HEK293T (cell line): Measurements from ENCODE around the gene CXCL16.
"Not testable (repeated sequence)": the region's sequence is repeated elsewhere in the genome, so short reads cannot be mapped to it uniquely, and the experiment has no call there.

Source experiments
- CTCF ChIA-PET: fragments of 350-600 bp; formaldehyde crosslinking; extraction: SDS; loops from one replicate; lab custom pipeline; 2021; ENCODE audit warnings: antibody characterized with exemption, inconsistent platforms; lab: Yijun Ruan, JAX
- POLR2A ChIA-PET: fragments of 350-600 bp; formaldehyde crosslinking; extraction: SDS; loops from one replicate; lab custom pipeline; 2020; ENCODE audit warnings: antibody characterized with exemption, inconsistent platforms; lab: Yijun Ruan, JAX
- DNase-seq: peaks from one replicate; pipeline ENCODE4 v3.0.0; 2012; ENCODE audit warnings: mixed read lengths; ENCODE audit errors: extremely low spot score
- ARNT ChIP-seq: fragments of 450-650 bp; IDR thresholded peaks from 2 replicates; pipeline ENCODE4 v1.6.1; 2017; ENCODE audit warnings: mild to moderate bottlenecking
- BHLHE40 ChIP-seq: fragments of 450-650 bp; IDR thresholded peaks from 2 replicates; pipeline ENCODE4 v1.6.1; 2016; ENCODE audit warnings: mild to moderate bottlenecking, moderate library complexity, borderline replicate concordance
- CTBP1 ChIP-seq: fragments of 450-650 bp; IDR thresholded peaks from 2 replicates; pipeline ENCODE4 v1.6.1; 2016; ENCODE audit warnings: borderline replicate concordance
- ELF4 ChIP-seq: fragments of 450-650 bp; IDR thresholded peaks from 2 replicates; pipeline ENCODE4 v1.6.1; 2017; ENCODE audit warnings: antibody characterized with exemption
- FOXA1 ChIP-seq: fragments of 450-650 bp; IDR thresholded peaks from 2 replicates; pipeline ENCODE4 v1.6.1; 2016; ENCODE audit warnings: mild to moderate bottlenecking
- FOXK2 ChIP-seq: fragments of 450-650 bp; IDR thresholded peaks from 2 replicates; pipeline ENCODE4 v1.6.1; 2016; ENCODE audit warnings: mild to moderate bottlenecking
- FOXM1 ChIP-seq: fragments of 450-650 bp; IDR thresholded peaks from 2 replicates; pipeline ENCODE4 v1.6.1; 2017; ENCODE audit warnings: mild to moderate bottlenecking, borderline replicate concordance
- HDGF ChIP-seq: fragments of 450-650 bp; IDR thresholded peaks from 2 replicates; pipeline ENCODE4 v1.6.1; 2017; ENCODE audit warnings: antibody characterized with exemption, borderline replicate concordance
- L3MBTL2 ChIP-seq: fragments of 450-650 bp; conservative IDR thresholded peaks from 2 replicates; pipeline ENCODE4 v1.6.1; 2016; ENCODE audit warnings: mild to moderate bottlenecking
- LEF1 ChIP-seq: fragments of 450-650 bp; IDR thresholded peaks from 2 replicates; pipeline ENCODE4 v1.6.1; 2017; ENCODE audit warnings: mild to moderate bottlenecking, borderline replicate concordance
- NFRKB ChIP-seq: fragments of 450-650 bp; IDR thresholded peaks from 2 replicates; pipeline ENCODE4 v1.6.1; 2016; ENCODE audit warnings: mild to moderate bottlenecking, moderate library complexity
- SP1 ChIP-seq: fragments of 450-650 bp; IDR thresholded peaks from 2 replicates; pipeline ENCODE4 v1.6.1; 2017
- SUZ12 ChIP-seq: fragments of 450-650 bp; IDR thresholded peaks from 2 replicates; pipeline ENCODE4 v1.6.1; 2016; ENCODE audit warnings: mild to moderate bottlenecking
- TARDBP ChIP-seq: fragments of 450-650 bp; IDR thresholded peaks from 2 replicates; pipeline ENCODE4 v1.6.1; 2016
- ZNF384 ChIP-seq: fragments of 450-650 bp; IDR thresholded peaks from 2 replicates; pipeline ENCODE4 v1.6.1; 2016
- TF ChIP-seq, protein P1 (sequence below): fragments of 450-650 bp; IDR thresholded peaks from 2 replicates; pipeline ENCODE4 v1.6.1; 2016

CXCL16 gene

DNA sequence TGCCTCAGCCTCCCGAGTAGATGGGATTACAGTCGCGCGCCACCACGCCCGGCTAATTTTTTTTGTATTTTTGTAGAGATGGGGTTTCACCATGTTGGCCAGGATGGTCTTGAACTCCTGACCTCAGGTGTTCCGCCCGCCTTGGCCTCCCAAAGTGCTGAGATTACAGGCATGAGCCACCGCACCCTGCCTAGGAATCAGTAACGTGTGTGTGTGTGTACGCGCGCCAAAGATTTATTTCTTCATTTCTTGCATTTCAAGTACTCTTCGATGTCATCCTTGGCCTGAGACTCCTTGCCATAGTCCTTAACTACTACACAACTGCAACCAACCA, 35.2 kb downstream of the CXCL16 start:
- POLR2A ChIA-PET: interaction anchor here (0.5 to 2.0 kb wide), 7 partner anchors 26 to 235 kb away, joined by 3 to 11 read pairs (median 4); partner anchors contain the start of genes MED11, MYBBP1A, RNF167 and SLC25A11
- peak; percentile 0; the same call in 1 of the 2 replicates for TF ChIP-seq L3MBTL2
- CTCF ChIA-PET, DNase-seq: not testable (repeated sequence)

DNA sequence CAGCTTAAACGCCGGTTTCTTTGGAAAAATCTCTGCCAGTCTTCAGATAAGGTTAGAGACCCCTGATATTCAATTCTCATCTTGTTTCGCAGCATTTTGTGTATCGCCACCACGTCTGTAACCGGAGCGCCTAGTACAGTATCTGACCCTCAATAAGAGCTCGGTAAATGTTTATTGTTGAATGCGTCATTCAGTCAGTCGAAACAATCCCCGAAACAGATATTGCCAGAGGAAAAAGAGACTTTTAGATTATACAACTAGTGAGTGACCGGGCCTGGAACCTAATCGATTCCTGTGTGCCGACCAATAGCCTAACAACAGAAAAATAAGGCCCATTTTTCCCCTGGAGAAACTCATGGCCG, 36.4 kb downstream of the CXCL16 start:
- POLR2A ChIA-PET: interaction anchor here (2.0 kb wide), 1 partner anchor 27 kb away, joined by 11 read pairs; the partner anchor contains the start of gene MED11
- TF ChIP-seq ZNF384 (no peak), TARDBP (no peak), FOXA1 (no peak)
- DNase-seq: no peak
- CTCF ChIA-PET: no interaction called here

DNA sequence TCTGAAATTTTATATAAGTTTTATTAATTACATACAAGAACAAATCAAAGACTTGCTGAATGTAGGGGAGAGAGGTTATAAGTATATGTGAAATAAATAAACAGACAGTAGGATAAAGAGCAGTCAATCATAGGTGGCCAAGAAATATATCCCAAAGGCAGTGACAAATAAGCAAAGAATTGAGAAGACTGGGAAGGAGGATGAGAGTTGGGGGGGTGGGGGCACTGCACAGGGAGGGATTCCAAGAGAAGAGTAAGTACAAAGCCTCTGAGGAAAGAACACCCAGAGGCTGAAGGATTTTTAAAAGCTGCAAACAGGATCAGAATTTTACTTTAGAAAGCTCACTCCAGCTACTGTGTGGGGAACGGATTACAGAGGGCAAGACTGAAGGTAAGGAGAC, 38.6 kb downstream of the CXCL16 start:
- ChIA-PET CTCF (no interaction called here), POLR2A (interaction anchor here (0.9 kb wide), 1 partner anchor 9 kb away, joined by 3 read pairs; the partner anchor contains the start of gene ARRB2)
- DNase-seq: no peak
- TF ChIP-seq FOXK2: no peak

DNA sequence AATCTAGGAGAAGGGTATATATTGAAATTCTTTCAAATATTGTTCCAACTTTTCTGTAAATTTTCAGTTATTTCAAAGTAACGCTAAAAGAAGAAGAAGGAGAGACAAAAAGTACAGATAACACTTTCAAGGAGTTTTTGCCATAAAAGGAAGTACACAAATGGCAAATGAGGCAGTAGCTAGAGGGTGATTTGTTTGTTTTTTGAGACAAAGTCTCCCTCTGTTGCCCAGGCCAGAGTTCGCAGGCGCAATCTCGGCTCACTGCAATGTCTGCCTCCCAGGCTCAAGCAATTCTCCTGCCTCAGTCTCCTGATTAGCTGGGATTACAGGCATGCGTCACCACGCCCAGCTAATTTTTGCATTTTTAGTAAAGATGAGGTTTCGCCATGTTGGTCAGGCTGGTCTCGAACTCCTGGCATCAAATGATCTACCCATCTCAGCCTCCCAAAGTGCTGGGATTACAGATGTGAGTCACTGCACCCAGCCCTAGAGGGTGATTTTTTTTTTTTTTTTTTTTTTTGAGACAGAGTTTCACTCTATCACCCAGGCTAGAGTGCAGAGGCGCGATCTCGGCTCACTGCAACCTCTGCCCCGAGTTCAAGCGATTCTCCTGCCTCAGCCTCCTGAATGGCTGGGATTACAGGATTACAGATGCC, 40.2 kb downstream of the CXCL16 start:
- DNase-seq, POLR2A ChIA-PET, CTCF ChIA-PET: not testable (repeated sequence)
- TF ChIP-seq ZNF384: 0 out of 2 replicates have a peak, but pooled peaks have one; percentile 39

DNA sequence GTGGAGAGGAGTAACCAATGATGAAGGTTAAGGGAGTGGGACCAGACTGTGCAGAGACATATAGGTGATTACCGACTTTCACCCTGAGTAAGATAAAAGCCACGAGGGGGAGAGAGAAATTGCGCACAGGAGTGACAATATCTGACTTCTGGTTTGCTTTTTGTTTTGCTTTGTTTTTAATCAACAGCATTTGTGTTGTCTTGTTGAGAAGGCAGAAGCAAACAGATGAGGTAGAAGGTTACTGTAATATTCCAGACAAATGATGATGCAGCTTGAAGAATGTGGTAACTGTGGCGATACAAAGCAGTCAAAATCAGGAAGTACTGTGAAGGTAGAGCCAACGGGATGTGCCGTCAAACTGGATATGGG, 43.3 kb downstream of the CXCL16 start:
- CTCF ChIA-PET: no interaction called here

DNA sequence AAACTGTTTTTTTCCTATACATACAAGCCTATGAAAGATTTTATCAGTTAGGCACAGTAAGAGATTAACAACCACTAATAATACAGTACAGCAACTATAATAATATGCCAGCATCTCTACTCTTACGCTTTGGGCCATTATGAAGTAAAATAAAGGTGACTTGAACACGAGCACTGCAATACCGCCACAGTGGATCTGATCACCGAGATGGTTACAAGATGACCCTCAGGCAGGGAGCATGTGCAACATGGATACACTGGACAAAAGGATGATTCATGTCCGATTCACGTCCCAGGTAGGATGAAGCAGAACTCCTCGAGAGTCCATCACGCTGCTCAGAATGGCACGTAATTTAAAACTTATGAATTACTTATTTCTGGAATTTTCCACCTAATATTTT, 46.3 kb downstream of the CXCL16 start:
- ChIA-PET POLR2A (no interaction called here), CTCF (no interaction called here)
- no peak for TF ChIP-seq L3MBTL2
- no peak for TF ChIP-seq LEF1
- TF ChIP-seq ZNF384: no peak
- TF ChIP-seq FOXM1: no peak
- TF ChIP-seq SP1: no peak
- no peak for TF ChIP-seq ARNT
- no peak for TF ChIP-seq NFRKB
- TF ChIP-seq CTBP1: no peak
- TF ChIP-seq SUZ12: no peak
- TF ChIP-seq HDGF: no peak
- TF ChIP-seq, protein P1, sequence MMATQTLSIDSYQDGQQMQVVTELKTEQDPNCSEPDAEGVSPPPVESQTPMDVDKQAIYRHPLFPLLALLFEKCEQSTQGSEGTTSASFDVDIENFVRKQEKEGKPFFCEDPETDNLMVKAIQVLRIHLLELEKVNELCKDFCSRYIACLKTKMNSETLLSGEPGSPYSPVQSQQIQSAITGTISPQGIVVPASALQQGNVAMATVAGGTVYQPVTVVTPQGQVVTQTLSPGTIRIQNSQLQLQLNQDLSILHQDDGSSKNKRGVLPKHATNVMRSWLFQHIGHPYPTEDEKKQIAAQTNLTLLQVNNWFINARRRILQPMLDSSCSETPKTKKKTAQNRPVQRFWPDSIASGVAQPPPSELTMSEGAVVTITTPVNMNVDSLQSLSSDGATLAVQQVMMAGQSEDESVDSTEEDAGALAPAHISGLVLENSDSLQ: no peak
- no peak for TF ChIP-seq BHLHE40
- no peak for TF ChIP-seq ELF4
- no peak for TF ChIP-seq FOXA1
- no peak for DNase-seq

More for the DNA sequence above, 43.3 kb downstream of the CXCL16 start:
- TF ChIP-seq FOXM1 (no peak), FOXA1 (no peak), ARNT (no peak), NFRKB (no peak), FOXK2 (no peak), LEF1 (no peak)
- POLR2A ChIA-PET: no interaction called here
- no peak for DNase-seq

DNA sequence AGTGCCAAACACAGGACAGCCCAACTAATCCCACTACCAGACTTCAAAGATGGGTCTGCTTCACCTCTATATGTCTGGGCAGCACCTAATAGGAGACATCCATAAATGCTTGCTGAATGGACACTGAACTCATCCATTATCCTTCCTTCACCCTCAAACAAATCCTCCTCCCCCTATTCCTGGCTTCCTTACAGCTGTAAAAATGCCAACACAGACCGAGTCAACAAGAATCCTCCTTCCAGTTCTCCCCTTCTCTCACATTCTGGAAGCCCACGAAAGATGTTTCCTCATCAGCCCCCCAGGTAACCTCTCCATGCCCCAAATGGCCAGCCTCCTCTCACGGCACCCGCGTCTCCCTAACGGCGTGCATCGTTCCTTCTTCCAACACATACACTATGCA, 48.0 kb downstream of the CXCL16 start:
- POLR2A ChIA-PET: no interaction called here
- no peak for DNase-seq
- no peak for TF ChIP-seq CTBP1
- no peak for TF ChIP-seq HDGF
- no peak for TF ChIP-seq BHLHE40
- TF ChIP-seq L3MBTL2: no peak
- TF ChIP-seq ELF4: no peak
- TF ChIP-seq FOXA1: no peak
- TF ChIP-seq ZNF384: no peak
- TF ChIP-seq LEF1: no peak
- CTCF ChIA-PET: no interaction called here

DNA sequence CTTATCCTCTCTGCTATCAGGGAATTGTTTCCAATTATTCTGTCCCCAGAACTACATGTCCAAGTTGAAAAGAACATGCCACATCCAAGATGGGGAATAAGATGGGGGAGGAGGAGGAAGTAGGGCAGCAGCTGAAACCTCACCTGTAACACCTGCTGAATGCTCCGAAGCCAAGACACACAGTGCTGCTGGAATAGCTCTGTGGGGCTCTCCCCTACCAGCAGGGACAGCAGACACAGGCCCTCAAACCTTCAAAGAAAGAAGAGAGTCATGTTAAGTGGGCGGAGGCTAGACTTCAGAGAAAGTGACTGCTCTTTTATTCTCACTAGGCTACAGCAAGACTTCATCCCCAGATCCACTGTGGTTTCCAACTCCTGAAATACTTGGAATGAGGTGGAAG, 49.0 kb downstream of the CXCL16 start:
- no peak for DNase-seq
- ChIA-PET CTCF (interaction anchor here (0.7 kb wide), 1 partner anchor 791 kb away, joined by 7 read pairs; no protein-coding TSS in a partner anchor), POLR2A (no interaction called here)
- TF ChIP-seq FOXK2 (no peak), FOXA1 (no peak), ELF4 (no peak), SP1 (no peak), CTBP1 (no peak), NFRKB (no peak), BHLHE40 (no peak), FOXM1 (no peak), HDGF (no peak)
- TF ChIP-seq, protein P1: no peak

DNA sequence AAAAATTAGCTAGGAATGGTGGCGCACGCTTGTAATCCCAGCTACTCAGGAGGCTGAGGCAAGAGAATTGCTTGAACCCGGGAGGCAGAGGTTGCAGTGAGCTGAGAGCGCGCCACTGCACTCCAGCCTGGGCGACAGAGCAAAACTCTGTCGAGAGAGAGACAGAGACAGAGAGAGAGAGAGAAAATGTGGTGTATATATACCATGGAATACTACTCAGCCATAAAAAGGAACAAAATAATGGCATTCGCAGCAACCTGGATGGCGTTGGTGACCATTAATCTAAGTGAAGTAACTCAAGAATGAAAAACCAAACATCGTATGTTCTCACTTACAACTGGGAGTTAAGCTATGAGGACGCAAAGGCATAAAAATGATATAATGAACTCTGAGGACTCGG, 49.9 kb downstream of the CXCL16 start:
- POLR2A ChIA-PET, DNase-seq, CTCF ChIA-PET: not testable (repeated sequence)

DNA sequence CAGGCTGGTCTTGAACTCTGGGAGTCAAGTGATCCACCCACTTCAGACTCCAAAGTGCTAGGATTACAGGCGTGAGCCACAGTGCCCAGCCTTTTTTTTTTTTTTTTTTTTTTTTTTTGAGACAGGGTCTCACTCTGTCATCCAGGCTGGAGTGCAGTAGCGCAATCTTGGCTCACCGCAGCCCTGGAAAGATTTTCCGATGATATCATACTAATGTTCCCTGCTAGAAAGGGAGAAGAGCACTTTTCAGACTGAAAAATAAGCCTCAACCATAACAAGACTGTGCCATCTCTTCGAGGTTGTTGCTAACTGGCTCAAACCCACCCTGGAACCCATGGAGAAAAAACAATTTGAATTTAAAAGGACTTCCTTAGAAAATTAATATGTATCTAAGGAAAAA, 56.0 kb downstream of the CXCL16 start:
- POLR2A ChIA-PET, CTCF ChIA-PET, DNase-seq: not testable (repeated sequence)
